Stimulated activated CD4-positive, alpha-beta T cell treated with anti-CD3 and anti-CD28 coated beads, Interleukin-1b, Interleukin-23, amount 100 ng/mL, for 1 hour (primary cell): Measurements from ENCODE around the gene CCNT1.
A peak's percentile ranks its signal among the peaks of the same experiment; 100 is the strongest.
"Not testable (repeated sequence)": the region's sequence is repeated elsewhere in the genome, so short reads cannot be mapped to it uniquely, and the experiment has no call there.

Experiments used
- DNase-seq, 2 donors: peaks; one replicate each; pipeline ENCODE4 v3.0.0-alpha.2; 2020; ENCODE audit warnings: low read depth in 2 of 2

CCNT1 gene

GRCh38 chr12:48691826-48692487 lies 24.6 kb downstream of the CCNT1 start:
- no peak for DNase-seq

DNA sequence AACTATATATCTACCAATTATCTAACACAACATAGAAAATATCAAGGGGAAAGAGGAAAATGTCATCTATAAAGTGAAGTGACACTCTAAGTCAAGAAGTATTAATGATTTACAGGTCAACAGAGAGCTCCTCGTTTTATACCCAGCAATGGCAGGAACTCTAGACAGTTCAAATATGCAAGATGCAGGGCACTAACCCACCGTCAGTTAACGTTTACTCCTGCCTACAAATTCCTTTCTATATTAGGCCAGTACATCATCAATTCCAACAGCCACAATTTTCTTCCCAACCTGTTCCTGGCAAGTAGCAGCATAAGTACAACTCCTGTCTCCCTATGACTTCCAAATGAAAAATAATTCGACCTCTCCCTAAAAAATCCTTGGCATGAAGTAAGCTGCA lies 25.5 kb downstream of the CCNT1 start:
- DNase-seq: no peak

DNA sequence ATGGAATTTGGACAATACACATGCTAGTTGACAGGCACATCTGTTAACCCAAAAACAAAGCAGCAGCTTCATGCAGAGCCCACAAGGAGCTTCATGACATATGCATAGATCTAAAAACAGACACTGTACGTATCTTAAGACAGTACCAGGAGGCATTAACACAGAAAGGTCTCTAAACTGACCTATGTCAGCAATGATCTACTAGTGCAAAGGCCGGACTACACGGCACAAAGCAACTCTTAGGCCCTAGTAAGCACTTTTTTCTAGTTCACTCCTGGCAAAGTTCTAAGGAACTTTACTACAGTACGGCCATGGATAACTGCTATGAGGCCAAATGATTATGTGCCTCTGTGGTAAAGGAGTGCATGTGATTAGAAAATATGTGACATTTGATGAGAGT lies 26.1 kb downstream of the CCNT1 start:
- no peak for DNase-seq

DNA sequence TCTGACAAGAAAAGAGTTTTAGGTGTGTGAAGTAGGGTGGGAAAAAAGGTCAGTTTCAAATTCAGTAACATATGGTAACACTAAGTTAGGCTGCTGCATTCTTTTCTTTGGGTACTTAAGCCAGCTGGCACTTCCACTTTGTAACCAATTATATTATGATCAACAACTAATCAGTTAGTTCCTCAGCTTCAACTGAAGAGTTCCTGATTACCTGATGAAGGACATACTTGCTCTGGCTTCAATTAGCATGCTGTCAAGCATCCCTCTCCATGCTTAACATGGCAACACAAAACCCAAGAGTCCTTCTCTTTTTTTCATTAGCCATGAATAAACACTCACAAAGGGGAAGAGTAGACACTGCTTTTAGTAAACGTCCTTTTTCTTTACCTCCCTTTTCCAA lies 27.7 kb downstream of the CCNT1 start:
- no peak for DNase-seq

DNA sequence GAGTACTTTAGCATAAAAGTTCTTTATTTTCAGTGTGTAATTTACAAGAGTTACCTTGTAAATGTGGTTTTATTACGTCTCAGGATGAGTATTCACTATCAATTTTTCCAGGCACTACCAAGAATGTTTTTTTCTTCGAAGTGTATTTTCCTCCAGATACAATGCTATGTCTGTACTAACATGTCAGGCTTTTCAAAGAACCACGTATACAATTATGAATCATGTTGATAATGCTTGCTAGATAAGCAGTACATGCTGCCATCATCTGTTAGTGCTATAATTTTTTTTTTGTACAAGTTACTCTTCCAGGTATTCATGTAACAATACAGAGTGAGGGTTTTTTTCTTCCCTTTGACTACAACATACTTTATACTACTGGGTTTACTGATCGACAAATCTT lies 28.9 kb downstream of the CCNT1 start:
- no peak for DNase-seq

- DNase-seq: no peak
Observed at GRCh38 chr12:48686615-48687334, 29.7 kb downstream of the CCNT1 start.

DNA sequence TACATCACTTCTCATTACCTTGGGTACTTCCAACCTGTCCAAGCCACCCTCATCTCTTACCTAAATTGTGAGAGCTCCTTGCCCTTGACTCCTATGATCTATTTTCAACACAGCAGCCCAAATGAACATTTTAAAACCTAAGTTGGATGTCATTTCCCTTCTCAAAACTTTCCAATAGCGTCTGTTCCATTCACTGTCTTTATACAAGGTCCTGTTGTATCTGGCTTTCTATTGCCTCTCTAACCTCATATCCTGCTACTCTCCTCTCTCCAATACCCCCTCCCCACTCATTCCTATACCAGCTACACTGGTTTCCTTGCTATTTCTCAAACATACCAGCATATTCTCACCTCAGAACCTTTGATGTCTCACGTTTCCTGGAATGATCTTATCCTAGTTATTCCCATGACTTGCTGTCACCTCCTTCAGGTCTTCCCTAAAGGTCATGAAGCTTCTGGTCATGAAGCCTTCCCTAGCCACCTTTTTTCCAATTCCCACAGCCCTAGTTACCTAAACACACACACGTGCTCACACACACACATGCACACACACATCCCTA lies 30.4 kb downstream of the CCNT1 start:
- no peak for DNase-seq

GRCh38 chr12:48683534-48683933 lies 33.0 kb downstream of the CCNT1 start:
- DNase-seq: no peak

- no peak for DNase-seq
Observed at GRCh38 chr12:48682927-48683326, 33.6 kb downstream of the CCNT1 start.

- not testable (repeated sequence) for DNase-seq
Observed at GRCh38 chr12:48682533-48682905, 34.0 kb downstream of the CCNT1 start.

DNA sequence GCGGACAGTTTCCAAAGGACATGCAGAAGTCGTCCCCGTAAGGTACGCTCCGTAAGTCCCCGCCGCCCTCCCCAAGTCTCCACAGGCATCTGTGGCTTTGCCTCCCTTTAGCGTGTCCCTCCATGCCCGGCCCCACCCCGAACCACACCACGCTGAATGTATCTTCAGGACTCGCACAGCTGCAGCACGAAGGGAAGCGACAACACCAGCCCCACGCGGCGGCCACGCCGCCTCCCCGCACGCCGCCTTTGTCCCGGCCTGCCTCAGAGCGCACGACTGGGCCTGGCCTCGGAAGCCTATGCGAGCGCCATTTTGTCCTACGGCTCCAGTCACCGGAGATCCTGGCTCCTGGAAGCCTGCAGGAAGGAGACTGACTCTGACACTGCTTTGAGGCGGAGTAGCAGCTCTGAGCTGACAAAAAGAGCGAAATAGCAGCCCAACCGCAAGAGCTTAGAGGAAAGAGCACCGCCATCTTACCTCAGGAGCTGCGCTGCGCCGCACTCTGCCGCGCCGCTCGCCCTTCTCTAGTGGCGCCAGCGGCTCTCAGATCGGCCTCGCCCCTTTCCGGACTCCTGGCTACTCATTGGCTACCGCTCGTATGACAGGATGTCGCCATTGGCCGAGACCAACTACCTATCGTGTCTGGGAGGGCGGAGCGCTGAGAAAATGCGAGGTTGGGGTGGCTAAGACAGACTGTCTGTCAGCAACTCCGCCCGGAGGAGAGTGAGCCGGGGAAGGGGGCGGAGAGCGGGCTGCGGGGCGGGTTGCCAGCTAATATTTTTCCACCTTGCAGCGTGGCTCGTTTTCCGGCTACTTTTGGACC lies 34.6 kb downstream of the CCNT1 start, which contains the start of gene KANSL2:
KANSL2 (minus strand) TSS at position 529 of the 823 bp plus-strand sequence. CDS start 606 bp downstream, outside the sequence.
- DNase-seq: peak; percentile 83 to 88

DNA sequence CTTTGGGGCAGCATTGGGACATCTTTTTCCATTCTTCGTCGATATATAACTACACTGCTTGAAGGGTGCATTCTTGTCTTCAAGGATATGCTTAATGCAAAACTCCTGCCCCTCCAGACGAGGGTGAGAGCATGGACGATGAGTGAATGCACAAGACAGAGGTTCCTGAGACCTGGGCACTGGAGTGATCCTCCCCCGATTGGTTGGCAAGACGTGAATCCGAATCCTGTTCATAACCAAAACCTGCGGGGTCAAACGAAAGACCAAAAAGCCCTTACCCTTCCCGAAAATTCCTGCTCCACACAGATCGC lies 35.2 kb downstream of the CCNT1 start:
- no peak for DNase-seq

- no peak for DNase-seq
Observed at GRCh38 chr12:48680861-48681260, 35.6 kb downstream of the CCNT1 start.

- DNase-seq: no peak
Observed at GRCh38 chr12:48678551-48679185, 37.8 kb downstream of the CCNT1 start.

- no peak for DNase-seq
Observed at GRCh38 chr12:48671231-48671856, 45.2 kb downstream of the CCNT1 start.

- no peak for DNase-seq
Observed at GRCh38 chr12:48668996-48669395, 47.5 kb downstream of the CCNT1 start.

- DNase-seq: no peak
Observed at GRCh38 chr12:48659863-48660262, 56.6 kb downstream of the CCNT1 start.

- no peak for DNase-seq
Observed at GRCh38 chr12:48651681-48652080, 64.8 kb downstream of the CCNT1 start.

DNA sequence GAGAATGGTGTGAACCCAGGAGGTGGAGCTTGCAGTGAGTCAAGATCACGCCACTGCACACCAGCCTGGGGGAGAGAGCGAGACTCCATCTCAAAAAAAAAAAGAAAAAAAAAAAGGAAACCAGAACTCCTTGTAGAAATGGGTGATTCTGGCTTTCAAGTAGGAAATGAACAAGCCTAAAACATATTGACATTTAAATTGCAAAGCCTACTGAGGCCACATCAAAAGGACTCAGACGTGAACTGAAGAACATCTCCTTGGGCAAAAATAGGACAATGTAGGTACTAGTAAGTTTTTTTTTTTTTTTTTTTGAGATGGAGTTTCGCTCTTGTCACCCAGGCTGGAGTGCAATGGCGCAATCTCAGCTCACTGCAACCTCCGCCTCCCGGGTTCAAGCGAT lies 71.2 kb downstream of the CCNT1 start:
- DNase-seq: not testable (repeated sequence)

DNA sequence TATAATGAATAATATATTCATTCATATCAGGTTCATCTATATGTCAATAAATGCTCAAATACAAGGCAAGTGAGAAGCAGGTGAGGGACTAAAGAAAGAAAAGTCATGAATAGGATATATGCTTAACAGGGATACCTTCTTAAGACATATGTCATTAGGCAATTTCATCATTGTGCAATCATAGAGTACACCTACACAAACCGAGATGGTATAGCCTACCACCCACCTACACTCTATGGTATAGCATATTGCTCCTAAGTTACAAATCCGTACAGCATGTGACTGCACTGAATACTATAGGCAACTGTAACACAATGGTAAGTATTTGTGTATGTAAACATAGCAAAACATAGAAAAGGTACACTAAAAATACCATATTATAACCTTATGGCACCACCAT lies 73.5 kb downstream of the CCNT1 start:
- DNase-seq: no peak

- not testable (repeated sequence) for DNase-seq
Observed at GRCh38 chr12:48641752-48642555, 74.6 kb downstream of the CCNT1 start.
